Stimulated activated CD4-positive, alpha-beta T cell treated with anti-CD3 and anti-CD28 coated beads, Interleukin-4, amount 100 ng/mL, for 24 hours (primary cell): Measurements from ENCODE around the gene CABCOCO1.

ENCODE experiments used
- DNase-seq: peaks from one replicate; pipeline ENCODE4 v3.0.0-alpha.2; 2020

CABCOCO1 gene

GRCh38 chr10:61662794-61663259 lies at the start of gene CABCOCO1:
TSS of gene CABCOCO1 (plus strand) at chr10:61662929. CDS start at chr10:61662973, 44 bp downstream.
- no peak for DNase-seq

GRCh38 chr10:61613665-61614064 lies 49.1 kb upstream of the CABCOCO1 start:
- no peak for DNase-seq

GRCh38 chr10:61616611-61617010 lies 46.1 kb upstream of the CABCOCO1 start:
- DNase-seq = no peak

GRCh38 chr10:61617180-61617579 lies 45.5 kb upstream of the CABCOCO1 start:
- DNase-seq = no peak

- no peak for DNase-seq
These were observed 45.1 kb upstream of the CABCOCO1 start for GRCh38 chr10:61617586-61617985.

- DNase-seq = no peak
These were observed 44.3 kb upstream of the CABCOCO1 start for GRCh38 chr10:61618388-61618961.

GRCh38 chr10:61620506-61620905 lies 42.2 kb upstream of the CABCOCO1 start:
- DNase-seq = no peak

- no peak for DNase-seq
These were observed 41.1 kb upstream of the CABCOCO1 start for GRCh38 chr10:61621605-61622051.

GRCh38 chr10:61623161-61623560 lies 39.6 kb upstream of the CABCOCO1 start:
- DNase-seq = no peak

GRCh38 chr10:61626209-61626608 lies 36.5 kb upstream of the CABCOCO1 start:
- DNase-seq = no peak

- DNase-seq = no peak
These were observed 35.5 kb upstream of the CABCOCO1 start for GRCh38 chr10:61627266-61627665.

- DNase-seq = no peak
These were observed 34.4 kb upstream of the CABCOCO1 start for GRCh38 chr10:61628151-61628874.

GRCh38 chr10:61628875-61629513 lies 33.7 kb upstream of the CABCOCO1 start:
- no peak for DNase-seq

GRCh38 chr10:61629576-61629975 lies 33.2 kb upstream of the CABCOCO1 start:
- no peak for DNase-seq

GRCh38 chr10:61632057-61632670 lies 30.6 kb upstream of the CABCOCO1 start:
- no peak for DNase-seq

- no peak for DNase-seq
These were observed 29.1 kb upstream of the CABCOCO1 start for GRCh38 chr10:61633665-61634064.

GRCh38 chr10:61634746-61635145 lies 28.0 kb upstream of the CABCOCO1 start:
- DNase-seq = no peak

GRCh38 chr10:61635471-61635870 lies 27.3 kb upstream of the CABCOCO1 start:
- DNase-seq = no peak

- DNase-seq = no peak
These were observed 26.8 kb upstream of the CABCOCO1 start for GRCh38 chr10:61635932-61636331.

- DNase-seq = no peak
These were observed 22.8 kb upstream of the CABCOCO1 start for GRCh38 chr10:61639952-61640351.

GRCh38 chr10:61640856-61641255 lies 21.9 kb upstream of the CABCOCO1 start:
- DNase-seq = no peak

- no peak for DNase-seq
These were observed 20.6 kb upstream of the CABCOCO1 start for GRCh38 chr10:61642150-61642571.

GRCh38 chr10:61642676-61643075 lies 20.1 kb upstream of the CABCOCO1 start:
- no peak for DNase-seq
